Keratinocyte (primary cell): ENCODE results near the gene JSRP1. TPM values are rescaled to one million over a fixed set of nuclear protein-coding genes. Genes with fewer than 3 reads are reported as not detected.

Experiments
- DNase-seq: peaks from one replicate; pipeline ENCODE4 v3.0.0-alpha.2; 2011; ENCODE audit warnings: low read depth, missing footprints, low spot score
- FAIRE-seq: peaks from 2 replicates; lab custom pipeline; 2011; peaks lifted over from hg19 to GRCh38; lab: Jason Lieb, UNC
- H2AFZ ChIP-seq: 2 replicates; pipeline ENCODE4 v1.6.0; 2012; ENCODE audit warnings: low read length, control low read depth, inconsistent platforms; ENCODE audit not compliant: control insufficient read depth
- H3K27ac ChIP-seq: 2 replicates; pipeline ENCODE4 v1.5.1; 2011; ENCODE audit warnings: low read length; ENCODE audit not compliant: control insufficient read depth, insufficient read depth
- H3K27me3 ChIP-seq: 3 replicates; pipeline ENCODE4 v1.6.0; 2011; ENCODE audit warnings: low read length; ENCODE audit not compliant: control insufficient read depth, insufficient read depth; ENCODE audit errors: extremely low read depth
- H3K36me3 ChIP-seq, 2 experiments: 2 replicates in 1 of 2; 3 replicates in 1 of 2; pipeline ENCODE4 v1.5.1; 2011; ENCODE audit warnings: low read length in 2 of 2, mild to moderate bottlenecking in 1 of 2; ENCODE audit not compliant: control insufficient read depth in 2 of 2, insufficient read depth in 2 of 2; ENCODE audit errors: extremely low read depth in 1 of 2
- H3K4me1 ChIP-seq: 3 replicates; pipeline ENCODE4 v1.5.1; 2011; ENCODE audit warnings: low read length; ENCODE audit not compliant: control insufficient read depth, insufficient read depth; ENCODE audit errors: extremely low read depth
- H3K4me2 ChIP-seq: 3 replicates; pipeline ENCODE4 v1.6.0; 2011; ENCODE audit warnings: low read depth, low read length; ENCODE audit not compliant: control insufficient read depth, insufficient read depth; ENCODE audit errors: extremely low read depth
- H3K4me3 ChIP-seq, 3 experiments: fragments of 200-600 bp in 1 of 3; sonication (generic) in 1 of 3; 2 replicates in 2 of 3; 3 replicates in 1 of 3; pipeline ENCODE4 v1.5.1; 2011 to 2016; ENCODE audit warnings: low read length in 3 of 3, mild to moderate bottlenecking in 3 of 3, control low read depth in 2 of 3, inconsistent platforms in 1 of 3, low read depth in 1 of 3, mixed read lengths in 1 of 3, mixed run types in 1 of 3, moderate library complexity in 1 of 3; ENCODE audit not compliant: control insufficient read depth in 2 of 3, insufficient read depth in 2 of 3; ENCODE audit errors: extremely low read depth in 1 of 3
- H3K79me2 ChIP-seq: 2 replicates; pipeline ENCODE4 v1.6.0; 2012; ENCODE audit warnings: low read length; ENCODE audit not compliant: control insufficient read depth, insufficient read depth
- H3K9ac ChIP-seq: 3 replicates; pipeline ENCODE4 v1.6.0; 2011; ENCODE audit warnings: low read length; ENCODE audit not compliant: control insufficient read depth, insufficient read depth; ENCODE audit errors: extremely low read depth
- H3K9me1 ChIP-seq: 3 replicates; pipeline ENCODE4 v1.6.0; 2011; ENCODE audit warnings: low read length; ENCODE audit not compliant: control insufficient read depth, insufficient read depth; ENCODE audit errors: extremely low read depth
- H3K9me3 ChIP-seq: 2 replicates; pipeline ENCODE4 v1.5.1; 2012; ENCODE audit warnings: low read depth, low read length; ENCODE audit not compliant: control insufficient read depth
- H4K20me1 ChIP-seq: 3 replicates; pipeline ENCODE4 v1.6.0; 2011; ENCODE audit warnings: low read length; ENCODE audit not compliant: control insufficient read depth, insufficient read depth; ENCODE audit errors: extremely low read depth
- CTCF ChIP-seq, 3 experiments: IDR thresholded peaks in 1 of 3; conservative IDR thresholded peaks in 1 of 3; optimal IDR thresholded peaks in 1 of 3; 2 replicates in 2 of 3; 3 replicates in 1 of 3; pipeline versions ENCODE3 to v1.5.1; 2011; ENCODE audit warnings: low read length in 3 of 3, mild to moderate bottlenecking in 3 of 3, moderate library complexity in 2 of 3, control low read depth in 1 of 3, inconsistent platforms in 1 of 3; ENCODE audit not compliant: insufficient read depth in 2 of 3; ENCODE audit errors: extremely low read depth in 1 of 3
- EZH2 ChIP-seq: IDR thresholded peaks from one replicate; pipeline ENCODE4 v1.6.1; 2012; ENCODE audit warnings: inconsistent platforms, mild to moderate bottlenecking, low read length, moderate library complexity
- dilution Hi-C: fragments of 300-500 bp; cut with MboI; formaldehyde crosslinking; loops from one replicate; pipeline ENCODE4 v1.7.0; 2020; ENCODE audit warnings: low sequenced_read_pairs; ENCODE audit not compliant: extremely low pct_ligation_motif_present
- polyA plus RNA-seq, 5 experiments: library from polyadenylated mRNA; depleted of rRNA in 3 of 5; stranded (reverse) in 3 of 5; stranded (forward) in 1 of 5; unstranded in 1 of 5; fragments of >200 nt; gene quantifications; 1 replicate in 1 of 5; 2 replicates in 3 of 5; 3 replicates in 1 of 5; pipeline versions ENCODE4 v1.2.1 to v1.2.3, GENCODE V29; 2011 to 2012; ENCODE audit warnings: missing spikeins in 2 of 5, low read depth in 1 of 5, low replicate concordance in 1 of 5

JSRP1 gene
- polyA plus RNA-seq, 1 donor (not counting 4 experiments of a cell fraction or from before 2014, with no cell fraction given), result not detected

- dilution Hi-C loops, result no loop called here
- no peak overlapping the region for H3K4me2 ChIP-seq
- no peak overlapping the region for H2AFZ ChIP-seq
- TF ChIP-seq EZH2 (no peak), CTCF (optimal IDR thresholded peaks at IDR 0.05 in 1 of 3, IDR thresholded peaks at IDR 0.05 in 1 of 3, conservative IDR thresholded peaks at IDR 0.05 in 1 of 3; ENCODE audit: extremely low read depth in 1 of 3, insufficient read depth in 2 of 3, low read length in 3 of 3) (no peak)
- no peak for DNase-seq
- no peaks in the 10 kb centered on the region for H3K79me2 ChIP-seq
- no peak overlapping the region for H3K4me3 ChIP-seq
- H3K9ac ChIP-seq, result no peak overlapping the region
- no peaks in the 10 kb centered on the region for H4K20me1 ChIP-seq
- no peak overlapping the region for H3K27ac ChIP-seq
- peaks cover 4% of the 10 kb centered on the region for H3K9me1 ChIP-seq
- peaks cover 27 to 51% of the 10 kb centered on the region in 2 experiments for H3K36me3 ChIP-seq
- no peaks in the 10 kb centered on the region for H3K9me3 ChIP-seq
- peaks cover 12% of the 10 kb centered on the region for H3K4me1 ChIP-seq
- no peak for FAIRE-seq
- no peaks in the 10 kb centered on the region for H3K27me3 ChIP-seq
Measured at GRCh38 chr19:2214251-2214650, 42.0 kb downstream of the JSRP1 start.

DNA sequence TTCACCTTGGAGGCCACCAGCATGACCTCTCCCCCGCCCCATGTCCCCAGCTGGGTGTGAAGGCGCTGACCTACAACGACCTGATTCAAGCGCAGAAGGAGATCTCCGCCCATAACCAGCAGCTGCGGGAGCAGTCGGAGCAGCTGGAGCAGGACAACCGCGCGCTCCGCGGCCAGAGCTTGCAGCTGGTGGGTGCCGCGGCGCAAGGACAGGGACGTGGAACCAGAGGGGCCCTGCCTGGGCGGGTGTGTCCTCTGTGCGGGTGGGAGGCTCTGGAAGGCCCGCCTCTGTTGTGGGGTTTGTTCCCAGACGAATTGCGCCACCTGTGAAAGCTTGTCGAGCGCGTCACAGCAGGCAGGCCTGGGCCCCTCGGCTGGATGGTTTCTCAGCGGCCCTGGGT, 42.4 kb downstream of the JSRP1 start:
- H3K9me1 ChIP-seq, result peaks cover 4% of the 10 kb centered on the region
- H3K9ac ChIP-seq, result no peak overlapping the region
- H4K20me1 ChIP-seq, result no peaks in the 10 kb centered on the region
- H3K9me3 ChIP-seq, result no peaks in the 10 kb centered on the region
- H2AFZ ChIP-seq, result no peak overlapping the region
- H3K36me3 ChIP-seq, result peaks cover 28 to 51% of the 10 kb centered on the region in 2 experiments
- dilution Hi-C loops, result no loop called here
- H3K27me3 ChIP-seq, result no peaks in the 10 kb centered on the region
- H3K27ac ChIP-seq, result no peak overlapping the region
- no peaks in the 10 kb centered on the region for H3K79me2 ChIP-seq
- no peak for DNase-seq
- no peak overlapping the region for H3K4me2 ChIP-seq
- H3K4me1 ChIP-seq, result peaks cover 12% of the 10 kb centered on the region
- no peak for TF ChIP-seq EZH2
- no peak for TF ChIP-seq CTCF (optimal IDR thresholded peaks at IDR 0.05 in 1 of 3, IDR thresholded peaks at IDR 0.05 in 1 of 3, conservative IDR thresholded peaks at IDR 0.05 in 1 of 3; ENCODE audit: extremely low read depth in 1 of 3, insufficient read depth in 2 of 3, low read length in 3 of 3)
- FAIRE-seq, result no peak
- H3K4me3 ChIP-seq, result no peak overlapping the region
